Left lung (tissue), 10 donors: ENCODE data around the gene CD84. TPM values are rescaled to one million over a fixed set of nuclear protein-coding genes. Genes with fewer than 3 reads are reported as not detected.

Source experiments
- ATAC-seq: fragments of 200-7000 bp; cut with Tn5 transposase; one replicate; pipeline ENCODE4 v1.9.1; 2020; ENCODE audit warnings: moderate library complexity
- DNase-seq, 4 donors: peaks; one replicate each; pipeline ENCODE4 v3.0.0-alpha.2; 2013 to 2020
- H3K27ac ChIP-seq, 2 donors: fragments of 200-600 bp; sonication (generic) in 1 of 2; one replicate each; pipeline versions ENCODE4 v1.5.0 to v1.8.0; 2020 to 2021
- H3K27me3 ChIP-seq, 2 donors: fragments of 200-600 bp; sonication (generic) in 1 of 2; one replicate each; pipeline versions ENCODE4 v1.5.0 to v1.8.0; 2020 to 2021
- H3K36me3 ChIP-seq, 2 donors: fragments of 200-600 bp; sonication (generic) in 1 of 2; one replicate each; pipeline versions ENCODE4 v1.5.0 to v1.8.0; 2020 to 2021
- H3K4me1 ChIP-seq, 2 donors: fragments of 200-600 bp; one replicate each; pipeline ENCODE4 v1.8.0; 2021
- H3K4me3 ChIP-seq, 2 donors: fragments of 200-600 bp; sonication (generic) in 1 of 2; one replicate each; pipeline versions ENCODE4 v1.5.0 to v1.8.0; 2020 to 2021; ENCODE audit warnings: mild to moderate bottlenecking in 1 of 2
- H3K9me3 ChIP-seq, 2 donors: fragments of 200-600 bp; sonication (generic) in 1 of 2; one replicate each; pipeline versions ENCODE4 v1.5.0 to v1.8.0; 2020 to 2021
- CTCF ChIP-seq, 2 donors: fragments of 200-600 bp; sonication (generic) in 1 of 2; IDR thresholded peaks; one replicate each; pipeline versions ENCODE4 v1.5.0 to v1.8.0; 2021; ENCODE audit warnings: antibody characterized with exemption in 2 of 2
- intact Hi-C, 2 donors: fragments of 100-400 bp; cut with DNase I; formaldehyde crosslinking; loops; one replicate each; pipeline versions ENCODE4 v1.11.2 to v1.14.2; 2022
- polyA plus RNA-seq, 6 donors: library from polyadenylated mRNA; unstranded; fragments of 120-200 nt; gene quantifications; one replicate each; pipeline ENCODE4 v1.2.1, GENCODE V29; 2013; ENCODE audit not compliant: insufficient read length in 6 of 6
- total RNA-seq, 2 donors: library from RNA; stranded (reverse); fragmentation: NEBNext Ultra II Directional; extraction: Animal tissue kit (Norgen Biotek cat#: 25700); gene quantifications; one replicate each; pipeline ENCODE4 v1.2.1, GENCODE V29; 2021
- donor health status: DM: no; HTN: yes; CAD: no.
- donor health status: DM: no; HTN: no; CAD: no.

CD84 gene
- total and polyA plus RNA-seq, 8 donors, result 1.6 to 39.7 (median 2.3) TPM

- Histone ChIP-seq H3K36me3 (no peaks in the 10 kb centered on the region), H3K27me3 (no peaks in the 10 kb centered on the region), H3K9me3 (no peaks in the 10 kb centered on the region), H3K4me3 (no peak overlapping the region), H3K27ac (no peak overlapping the region), H3K4me1 (peaks cover 0 to 35% of the 10 kb centered on the region in 2 donors)
- no peak for TF ChIP-seq CTCF (IDR thresholded peaks at IDR 0.05)
- ATAC-seq, result no peak
- intact Hi-C loops, result no loop called here
- peak in 1 of 4 donors; percentile 40 for DNase-seq
Measured at GRCh38 chr1:160542303-160542945, 36.9 kb downstream of the CD84 start.

- DNase-seq (no peak), ATAC-seq (no peak)
- Histone ChIP-seq H3K27ac (no peak overlapping the region), H3K27me3 (no peaks in the 10 kb centered on the region), H3K9me3 (no peaks in the 10 kb centered on the region), H3K4me1 (peaks cover 0 to 29% of the 10 kb centered on the region in 2 donors), H3K36me3 (no peaks in the 10 kb centered on the region), H3K4me3 (no peak overlapping the region)
- intact Hi-C loops, result no loop called here
- TF ChIP-seq CTCF (IDR thresholded peaks at IDR 0.05), result no peak
Measured at GRCh38 chr1:160541622-160542302, 37.5 kb downstream of the CD84 start.

GRCh38 chr1:160540859-160541233 lies 38.5 kb downstream of the CD84 start:
- Histone ChIP-seq H3K4me3 (no peak overlapping the region), H3K36me3 (no peaks in the 10 kb centered on the region), H3K27ac (peak overlapping the region in 1 of 2 donors; percentile 55), H3K27me3 (no peaks in the 10 kb centered on the region), H3K9me3 (peaks cover 0 to 3% of the 10 kb centered on the region in 2 donors), H3K4me1 (peaks cover 0 to 22% of the 10 kb centered on the region in 2 donors)
- intact Hi-C loops, result no loop called here
- DNase-seq (no peak), ATAC-seq (no peak)
- TF ChIP-seq CTCF (IDR thresholded peaks at IDR 0.05), result no peak

GRCh38 chr1:160539990-160540858 lies 39.1 kb downstream of the CD84 start:
- DNase-seq (no peak), ATAC-seq (peak; percentile 69)
- intact Hi-C loops, result no loop called here
- Histone ChIP-seq H3K36me3 (no peaks in the 10 kb centered on the region), H3K9me3 (peaks cover 0 to 9% of the 10 kb centered on the region in 2 donors), H3K27me3 (no peaks in the 10 kb centered on the region), H3K4me3 (no peak overlapping the region), H3K27ac (peak overlapping the region in 1 of 2 donors; percentile 55), H3K4me1 (peaks cover 0 to 22% of the 10 kb centered on the region in 2 donors)
- TF ChIP-seq CTCF (IDR thresholded peaks at IDR 0.05), result no peak

- no peak for DNase-seq
- intact Hi-C loops, result no loop called here
- ATAC-seq, result no peak
- Histone ChIP-seq H3K9me3 (peaks cover 0 to 15% of the 10 kb centered on the region in 2 donors), H3K4me3 (no peak overlapping the region), H3K27me3 (no peaks in the 10 kb centered on the region), H3K27ac (no peak overlapping the region), H3K36me3 (no peaks in the 10 kb centered on the region), H3K4me1 (peaks cover 0 to 22% of the 10 kb centered on the region in 2 donors)
- no peak for TF ChIP-seq CTCF (IDR thresholded peaks at IDR 0.05)
Measured at GRCh38 chr1:160539684-160539989, 39.7 kb downstream of the CD84 start.
